GM19452 (cell line): Measurements from ENCODE around the gene HIC2.
"Not testable (repeated sequence)": the region's sequence is repeated elsewhere in the genome, so short reads cannot be mapped to it uniquely, and the experiment has no call there.

Source experiments
- ATAC-seq: cut with Tn5 transposase; IDR thresholded peaks from one replicate; pipeline ENCODE4 v1.9.1; 2021; ENCODE audit not compliant: unreplicated experiment

HIC2 gene

GRCh38 chr22:21417227-21417746, at the start of gene HIC2:
Gene HIC2 (plus strand): TSS chr22:21417371. CDS start chr22:21442832, 25,461 bp downstream.
- peak; percentile 63 for ATAC-seq

GRCh38 chr22:21368603-21369310, 48.4 kb upstream of the HIC2 start:
- not testable (repeated sequence) for ATAC-seq

GRCh38 chr22:21375880-21376279, 41.3 kb upstream of the HIC2 start:
- not testable (repeated sequence) for ATAC-seq

- ATAC-seq, result not testable (repeated sequence)
Measured at GRCh38 chr22:21383701-21384467, 33.3 kb upstream of the HIC2 start, which contains the start of gene RIMBP3B. Gene RIMBP3B (plus strand): TSS chr22:21383751. CDS start chr22:21383859, 108 bp downstream.

GRCh38 chr22:21384468-21385357, 32.5 kb upstream of the HIC2 start:
- not testable (repeated sequence) for ATAC-seq

GRCh38 chr22:21389480-21389879, 27.7 kb upstream of the HIC2 start:
- not testable (repeated sequence) for ATAC-seq

GRCh38 chr22:21390013-21390412, 27.2 kb upstream of the HIC2 start:
- not testable (repeated sequence) for ATAC-seq

GRCh38 chr22:21394613-21395012, 22.6 kb upstream of the HIC2 start:
- not testable (repeated sequence) for ATAC-seq

GRCh38 chr22:21401197-21401969, 15.8 kb upstream of the HIC2 start:
- ATAC-seq, result not testable (repeated sequence)

GRCh38 chr22:21402763-21403314, 14.3 kb upstream of the HIC2 start:
- not testable (repeated sequence) for ATAC-seq

- ATAC-seq, result not testable (repeated sequence)
Measured at GRCh38 chr22:21407139-21407538, 10.0 kb upstream of the HIC2 start.

- ATAC-seq, result not testable (repeated sequence)
Measured at GRCh38 chr22:21407792-21408191, 9.4 kb upstream of the HIC2 start.

- not testable (repeated sequence) for ATAC-seq
Measured at GRCh38 chr22:21416375-21416774, 796 bp upstream of the HIC2 start.

- peak; percentile 34 for ATAC-seq
Measured at GRCh38 chr22:21417853-21418252, 682 bp downstream of the HIC2 start.

- ATAC-seq, result not testable (repeated sequence)
Measured at GRCh38 chr22:21418974-21419638, 1.9 kb downstream of the HIC2 start.

GRCh38 chr22:21420180-21420763, 3.1 kb downstream of the HIC2 start:
- ATAC-seq, result not testable (repeated sequence)

- not testable (repeated sequence) for ATAC-seq
Measured at GRCh38 chr22:21424084-21424709, 7.0 kb downstream of the HIC2 start.
